ENCODE measurements around the gene NUAK2. TPM values are rescaled to one million over a fixed set of nuclear protein-coding genes. Genes with fewer than 3 reads are reported as not detected.

NUAK2 gene
- total and polyA plus RNA-seq, 4 donors = 4.2 to 14.1 (median 9.2) TPM

DNA sequence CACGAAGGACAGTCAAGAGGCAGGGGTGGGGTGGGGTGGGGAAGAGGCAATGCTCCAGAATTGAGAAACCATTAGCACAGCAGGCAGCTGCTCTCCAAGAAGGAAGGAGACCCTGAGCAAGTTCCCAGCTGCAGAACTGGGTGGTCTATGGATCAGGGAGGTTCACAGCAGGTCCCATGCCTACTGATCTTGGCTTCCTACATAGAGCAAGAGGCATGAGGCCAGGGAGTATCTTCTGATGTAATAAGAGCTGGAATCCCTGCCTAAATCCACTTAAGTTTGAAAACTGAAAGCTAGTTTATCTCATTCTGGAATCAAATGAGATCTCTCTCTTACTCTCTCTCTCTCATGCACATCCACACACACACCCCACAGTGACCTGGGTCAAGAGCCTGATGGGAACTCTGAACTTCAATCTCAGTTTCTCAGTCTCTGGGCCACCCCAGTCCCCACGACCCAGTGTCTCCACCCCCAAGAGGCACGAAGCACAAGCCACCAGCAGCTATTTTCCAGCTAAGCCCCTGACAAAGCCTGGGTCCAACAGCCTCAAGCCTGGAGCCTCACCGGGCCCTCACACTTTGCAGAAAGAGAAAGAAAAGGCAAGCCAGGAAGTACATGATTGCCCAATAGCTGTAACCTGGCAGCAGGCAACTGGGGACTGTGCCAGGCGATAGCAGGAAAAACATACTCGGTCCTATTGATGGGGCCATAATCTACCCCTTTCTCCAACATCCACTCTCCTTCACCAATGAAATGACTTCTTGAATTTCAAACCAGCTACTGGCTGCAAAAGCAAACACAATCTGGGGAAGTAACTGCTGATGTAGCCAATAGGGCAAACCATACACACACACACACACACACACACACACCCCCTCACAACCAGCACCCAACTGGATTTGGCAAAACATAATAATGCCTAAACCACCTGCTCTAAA lies 2.2 kb downstream of the NUAK2 start:
- Histone ChIP-seq H3K9me3 (ENCODE audit: control insufficient read depth in 4 of 4, insufficient read depth in 3 of 4, low read length in 3 of 4) (peaks cover 0 to 3% (median 0%) of the 10 kb centered on the region in 4 donors), H3K27ac (ENCODE audit: low read depth in 1 of 2, low read length in 1 of 2) (peak overlapping the region in 1 of 2 donors; percentile 82), H3K36me3 (ENCODE audit: control insufficient read depth in 4 of 4, insufficient read depth in 4 of 4, low read length in 4 of 4) (no peaks in the 10 kb centered on the region), H3K4me3 (peak overlapping the region; percentile 36), H3K4me1 (ENCODE audit: control insufficient read depth in 5 of 5, insufficient read depth in 5 of 5, low read length in 5 of 5) (peaks cover 3 to 39% (median 16%) of the 10 kb centered on the region in 5 donors), H3K9ac (ENCODE audit: insufficient read depth in 1 of 2, low read length in 2 of 2) (no peak overlapping the region), H3K27me3 (ENCODE audit: control insufficient read depth in 3 of 3, insufficient read depth in 3 of 3, low read length in 2 of 3) (no peaks in the 10 kb centered on the region)
- ATAC-seq (ENCODE audit: insufficient read depth, low FRiP score) (peak; percentile 6), DNase-seq (peak; percentile 75 to 90 (median 78))
- TF ChIP-seq, protein P1, sequence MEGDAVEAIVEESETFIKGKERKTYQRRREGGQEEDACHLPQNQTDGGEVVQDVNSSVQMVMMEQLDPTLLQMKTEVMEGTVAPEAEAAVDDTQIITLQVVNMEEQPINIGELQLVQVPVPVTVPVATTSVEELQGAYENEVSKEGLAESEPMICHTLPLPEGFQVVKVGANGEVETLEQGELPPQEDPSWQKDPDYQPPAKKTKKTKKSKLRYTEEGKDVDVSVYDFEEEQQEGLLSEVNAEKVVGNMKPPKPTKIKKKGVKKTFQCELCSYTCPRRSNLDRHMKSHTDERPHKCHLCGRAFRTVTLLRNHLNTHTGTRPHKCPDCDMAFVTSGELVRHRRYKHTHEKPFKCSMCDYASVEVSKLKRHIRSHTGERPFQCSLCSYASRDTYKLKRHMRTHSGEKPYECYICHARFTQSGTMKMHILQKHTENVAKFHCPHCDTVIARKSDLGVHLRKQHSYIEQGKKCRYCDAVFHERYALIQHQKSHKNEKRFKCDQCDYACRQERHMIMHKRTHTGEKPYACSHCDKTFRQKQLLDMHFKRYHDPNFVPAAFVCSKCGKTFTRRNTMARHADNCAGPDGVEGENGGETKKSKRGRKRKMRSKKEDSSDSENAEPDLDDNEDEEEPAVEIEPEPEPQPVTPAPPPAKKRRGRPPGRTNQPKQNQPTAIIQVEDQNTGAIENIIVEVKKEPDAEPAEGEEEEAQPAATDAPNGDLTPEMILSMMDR (IDR thresholded peaks at IDR 0.05; ENCODE audit: control extremely low read depth, extremely low read depth) = no peak
- WGBS, 2 donors = 7 to 11% methylated on average over 6 of the region's 6 CpGs

DNA sequence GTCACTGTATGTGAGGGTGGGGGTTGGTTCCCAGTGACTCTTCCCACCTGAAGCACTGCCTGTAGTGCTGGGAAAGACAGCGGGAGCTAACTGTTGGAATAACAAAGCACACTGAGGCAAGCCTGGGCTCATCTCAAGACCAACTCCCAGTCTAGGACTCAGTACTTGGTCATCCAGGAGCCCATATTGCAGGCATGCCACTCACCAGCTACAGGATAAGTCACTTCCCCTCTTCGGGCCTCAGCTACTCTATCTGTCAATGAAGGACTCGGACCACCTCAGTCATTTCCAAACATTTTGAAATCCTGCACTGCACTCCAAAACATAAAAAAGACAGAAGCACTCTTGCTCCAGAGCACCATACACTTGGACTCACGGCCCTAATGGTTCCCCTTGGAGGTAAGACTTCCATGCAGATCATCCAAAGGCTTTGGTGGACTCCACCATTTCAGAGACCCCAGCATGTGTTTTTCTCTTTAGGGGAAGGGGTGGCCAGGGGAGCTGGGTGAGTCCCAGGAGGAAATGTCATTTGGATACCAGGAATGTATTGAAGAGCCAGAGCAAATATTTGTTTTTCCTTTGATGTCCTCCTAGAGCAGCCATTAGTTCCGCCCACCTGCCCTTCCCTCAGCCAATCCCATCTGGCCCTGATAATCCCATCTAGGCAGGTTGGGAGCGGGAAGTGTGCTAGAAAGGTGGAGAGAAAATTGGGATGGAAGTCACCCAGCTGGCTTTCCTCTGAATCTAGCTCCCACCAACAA lies 3.1 kb downstream of the NUAK2 start:
- H3K9ac ChIP-seq (ENCODE audit: insufficient read depth in 1 of 2, low read length in 2 of 2) = no peak overlapping the region
- TF ChIP-seq, protein P1 (IDR thresholded peaks at IDR 0.05; ENCODE audit: control extremely low read depth, extremely low read depth) = no peak
- peaks cover 0 to 3% (median 0%) of the 10 kb centered on the region in 4 donors for H3K9me3 ChIP-seq (ENCODE audit: control insufficient read depth in 4 of 4, insufficient read depth in 3 of 4, low read length in 3 of 4)
- DNase-seq = peak in 1 of 3 donors; percentile 54
- no peaks in the 10 kb centered on the region for H3K27me3 ChIP-seq (ENCODE audit: control insufficient read depth in 3 of 3, insufficient read depth in 3 of 3, low read length in 2 of 3)
- peaks cover 3 to 47% (median 25%) of the 10 kb centered on the region in 5 donors for H3K4me1 ChIP-seq (ENCODE audit: control insufficient read depth in 5 of 5, insufficient read depth in 5 of 5, low read length in 5 of 5)
- peak overlapping the region in 1 of 2 donors; percentile 82 for H3K27ac ChIP-seq (ENCODE audit: low read depth in 1 of 2, low read length in 1 of 2)
- 64 to 66% methylated on average over 6 of the region's 6 CpGs for WGBS, 2 donors
- H3K36me3 ChIP-seq (ENCODE audit: control insufficient read depth in 4 of 4, insufficient read depth in 4 of 4, low read length in 4 of 4) = no peaks in the 10 kb centered on the region
- H3K4me3 ChIP-seq = no peak overlapping the region
- ATAC-seq (ENCODE audit: insufficient read depth, low FRiP score) = no peak

DNA sequence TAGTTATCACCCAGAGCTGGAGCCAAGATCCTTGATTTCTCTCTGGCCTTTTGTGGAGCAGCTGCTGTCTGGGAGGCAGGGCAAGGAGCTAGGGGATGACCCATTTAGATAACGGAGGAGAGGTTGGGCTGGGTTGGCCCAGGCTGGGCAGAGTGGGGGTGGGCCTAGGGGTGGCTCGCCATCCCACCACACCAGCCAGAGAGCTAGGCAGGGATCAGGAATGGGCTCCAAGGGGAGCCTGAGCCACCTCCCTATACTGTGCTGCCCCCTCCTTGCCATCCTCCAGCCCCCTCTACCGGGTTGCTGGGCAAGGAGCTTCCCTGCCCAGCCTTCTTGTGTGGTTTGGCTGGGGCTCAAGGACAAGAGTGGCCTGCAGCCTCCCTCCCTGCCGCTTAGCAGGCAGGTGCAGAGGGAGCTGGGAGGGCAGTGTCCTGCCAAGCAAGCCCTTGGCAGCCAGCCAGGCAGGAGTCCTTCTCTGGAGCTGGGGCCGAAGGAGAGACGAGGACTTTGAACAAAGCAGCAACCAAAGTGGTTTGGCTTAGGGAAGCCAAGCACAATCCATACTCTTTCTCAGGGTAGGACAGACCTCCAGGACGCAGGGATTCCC lies 4.1 kb downstream of the NUAK2 start:
- peak overlapping the region in 1 of 2 donors; percentile 82 for H3K27ac ChIP-seq (ENCODE audit: low read depth in 1 of 2, low read length in 1 of 2)
- H3K9me3 ChIP-seq (ENCODE audit: control insufficient read depth in 4 of 4, insufficient read depth in 3 of 4, low read length in 3 of 4) = peaks cover 0 to 3% (median 0%) of the 10 kb centered on the region in 4 donors
- TF ChIP-seq, protein P1 (IDR thresholded peaks at IDR 0.05; ENCODE audit: control extremely low read depth, extremely low read depth) = no peak
- H3K9ac ChIP-seq (ENCODE audit: insufficient read depth in 1 of 2, low read length in 2 of 2) = no peak overlapping the region
- peaks cover 3 to 51% (median 28%) of the 10 kb centered on the region in 5 donors for H3K4me1 ChIP-seq (ENCODE audit: control insufficient read depth in 5 of 5, insufficient read depth in 5 of 5, low read length in 5 of 5)
- H3K36me3 ChIP-seq (ENCODE audit: control insufficient read depth in 4 of 4, insufficient read depth in 4 of 4, low read length in 4 of 4) = no peaks in the 10 kb centered on the region
- no peaks in the 10 kb centered on the region for H3K27me3 ChIP-seq (ENCODE audit: control insufficient read depth in 3 of 3, insufficient read depth in 3 of 3, low read length in 2 of 3)
- no peak overlapping the region for H3K4me3 ChIP-seq
- DNase-seq (peak; percentile 74 to 87 (median 81)), ATAC-seq (ENCODE audit: insufficient read depth, low FRiP score) (no peak)
- WGBS, 2 donors = 32 to 56% methylated on average over 7 of the region's 7 CpGs
